Measurements from ENCODE around the gene MGME1. TPM values are rescaled to one million over a fixed set of nuclear protein-coding genes. Genes with fewer than 3 reads are reported as not detected.

Gene MGME1
- total and polyA plus RNA-seq, 2 experiments from 2014 or later = 5.6 to 10.4 TPM

DNA sequence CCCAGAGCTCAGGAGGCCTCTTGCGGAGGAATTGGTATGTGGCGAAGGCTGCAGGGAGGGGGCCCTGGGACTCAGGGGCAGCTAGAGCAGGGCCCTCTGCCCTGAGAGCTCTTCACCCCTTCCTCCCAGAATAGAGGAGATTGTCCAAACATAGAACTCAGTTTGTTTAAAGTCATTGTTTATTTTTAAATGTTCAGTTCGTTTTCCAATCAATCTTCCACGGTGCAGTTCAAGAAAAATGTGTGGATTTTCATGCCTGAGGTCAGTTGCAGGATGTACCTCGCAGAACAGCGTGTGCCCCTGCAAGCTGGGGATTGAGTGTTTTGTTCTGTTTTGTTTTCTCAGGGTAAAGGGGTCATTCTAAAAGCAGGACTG, 37.2 kb downstream of the MGME1 start:
- Histone ChIP-seq H3K4me1 (ENCODE audit: insufficient read depth) (peaks cover 3% of the 10 kb centered on the region; the same call in 1 of the 2 replicates), H3K4me2 (ENCODE audit: unreplicated experiment) (no peak overlapping the region), H3F3A (ENCODE audit: insufficient read depth) (peaks cover 10% of the 10 kb centered on the region), H3K9me2 (ENCODE audit: insufficient read depth) (no peaks in the 10 kb centered on the region), H3K27ac (no peak overlapping the region), H3K79me2 (ENCODE audit: insufficient read depth) (no peaks in the 10 kb centered on the region), H4K20me1 (ENCODE audit: insufficient read depth) (no peaks in the 10 kb centered on the region), H3K9ac (no peak overlapping the region), H3K4me3 (no peak overlapping the region), H3K27me3 (replicated peaks; ENCODE audit: insufficient read depth) (no peaks in the 10 kb centered on the region), H3K36me3 (ENCODE audit: low read depth) (no peaks in the 10 kb centered on the region), H2AFZ (no peak overlapping the region), H3K9me3 (ENCODE audit: low read depth) (no peaks in the 10 kb centered on the region)
- TF ChIP-seq EZH2phosphoT487 (IDR thresholded peaks at IDR 0.05; ENCODE audit: insufficient read depth, low read depth) = no peak
- no peak for TF ChIP-seq EZH2 (IDR thresholded peaks at IDR 0.05; ENCODE audit: insufficient read depth, poor library complexity, severe bottlenecking)
- DNase-seq = no peak
- in situ Hi-C loops (cut with MboI) = no loop called here
- WGBS, 2 experiments (ENCODE audit: low coverage in 1 of 2, low lambda C conversion rate in 2 of 2, missing lambda C conversion rate in 2 of 2) = 85 to 87% methylated on average over 6 of the region's 6 CpGs

DNA sequence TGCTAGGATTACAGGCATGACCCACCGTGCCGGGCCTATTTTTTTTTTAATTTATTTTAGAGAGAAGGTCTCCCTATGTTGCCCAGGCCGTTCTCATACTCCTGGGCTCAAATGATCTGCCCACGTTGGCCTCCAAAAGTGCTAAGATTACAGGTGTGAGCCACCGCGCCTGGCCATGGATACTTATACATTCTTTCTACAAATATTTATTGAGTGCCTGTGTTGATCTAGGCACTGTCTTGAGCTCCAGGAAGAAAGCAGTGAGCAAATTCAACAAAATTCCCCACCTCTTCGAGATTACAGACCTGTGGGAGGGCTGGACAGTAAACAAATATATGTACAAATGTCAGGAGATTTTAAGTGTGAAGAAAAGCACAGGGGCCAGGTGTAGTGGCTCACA, 37.9 kb downstream of the MGME1 start:
- Histone ChIP-seq H4K20me1 (ENCODE audit: insufficient read depth) (no peaks in the 10 kb centered on the region), H3K9me3 (ENCODE audit: low read depth) (no peaks in the 10 kb centered on the region), H3K9ac (no peak overlapping the region), H3K4me1 (ENCODE audit: insufficient read depth) (peaks cover 2% of the 10 kb centered on the region; the same call in 1 of the 2 replicates), H2AFZ (no peak overlapping the region), H3K4me2 (ENCODE audit: unreplicated experiment) (no peak overlapping the region), H3K27ac (no peak overlapping the region), H3K9me2 (ENCODE audit: insufficient read depth) (no peaks in the 10 kb centered on the region), H3K27me3 (replicated peaks; ENCODE audit: insufficient read depth) (no peaks in the 10 kb centered on the region), H3K79me2 (ENCODE audit: insufficient read depth) (no peaks in the 10 kb centered on the region), H3K36me3 (ENCODE audit: low read depth) (no peaks in the 10 kb centered on the region), H3K4me3 (no peak overlapping the region), H3F3A (ENCODE audit: insufficient read depth) (peaks cover 3% of the 10 kb centered on the region)
- TF ChIP-seq EZH2 (IDR thresholded peaks at IDR 0.05; ENCODE audit: insufficient read depth, poor library complexity, severe bottlenecking) = no peak
- no peak for TF ChIP-seq EZH2phosphoT487 (IDR thresholded peaks at IDR 0.05; ENCODE audit: insufficient read depth, low read depth)
- DNase-seq = no peak
- in situ Hi-C loops (cut with MboI) = no loop called here
- WGBS, 2 experiments (ENCODE audit: low coverage in 1 of 2, low lambda C conversion rate in 2 of 2, missing lambda C conversion rate in 2 of 2) = 88 to 91% methylated on average over 7 of the region's 7 CpGs

DNA sequence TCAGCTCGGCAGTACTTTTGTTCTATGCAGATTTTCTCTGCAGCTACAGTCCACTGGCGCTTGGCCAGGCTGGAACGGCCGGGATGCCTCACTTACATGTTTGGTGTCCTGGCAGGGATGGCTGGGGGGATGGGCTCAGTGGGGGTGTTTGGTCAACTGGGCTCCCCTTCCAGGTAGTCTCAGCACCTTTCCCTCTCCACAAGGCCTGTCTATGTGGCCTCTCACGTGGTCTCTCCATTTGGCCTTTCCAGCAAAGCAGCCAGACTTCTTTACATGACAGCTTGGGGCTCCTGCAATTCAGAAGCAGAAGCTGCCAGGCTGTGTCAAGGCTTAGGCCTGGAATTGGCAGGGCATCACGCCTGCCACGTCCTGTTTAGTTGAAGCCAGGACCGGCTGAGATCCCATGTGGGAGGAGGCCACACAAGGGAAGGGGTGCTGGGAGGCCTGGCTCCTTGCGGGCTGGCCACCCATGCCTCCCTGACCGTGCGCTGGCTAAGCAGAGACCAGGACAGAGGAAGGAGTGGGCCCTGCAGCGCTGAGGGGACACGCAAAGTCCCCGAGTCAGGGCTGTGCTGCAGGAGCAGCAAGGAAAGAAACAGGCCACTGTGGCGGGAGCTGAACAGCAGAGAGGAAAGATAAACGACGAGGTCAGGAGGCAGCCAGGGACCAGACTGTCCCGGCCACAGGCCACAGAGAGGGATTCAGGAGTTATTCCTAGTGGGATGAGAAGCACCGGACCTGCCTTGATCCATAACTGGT, 38.9 kb downstream of the MGME1 start:
- Histone ChIP-seq H3K9ac (no peak overlapping the region), H3K4me1 (ENCODE audit: insufficient read depth) (no peaks in the 10 kb centered on the region), H3K9me3 (ENCODE audit: low read depth) (no peaks in the 10 kb centered on the region), H2AFZ (no peak overlapping the region), H3K27me3 (replicated peaks; ENCODE audit: insufficient read depth) (no peaks in the 10 kb centered on the region), H3K9me2 (ENCODE audit: insufficient read depth) (no peaks in the 10 kb centered on the region), H3K4me3 (no peak overlapping the region), H3K79me2 (ENCODE audit: insufficient read depth) (no peaks in the 10 kb centered on the region), H3K4me2 (ENCODE audit: unreplicated experiment) (no peak overlapping the region), H3F3A (ENCODE audit: insufficient read depth) (no peaks in the 10 kb centered on the region), H3K27ac (no peak overlapping the region), H4K20me1 (ENCODE audit: insufficient read depth) (no peaks in the 10 kb centered on the region), H3K36me3 (ENCODE audit: low read depth) (no peaks in the 10 kb centered on the region)
- 43 to 48% methylated on average over 19 of the region's 19 CpGs for WGBS, 2 experiments (ENCODE audit: low coverage in 1 of 2, low lambda C conversion rate in 2 of 2, missing lambda C conversion rate in 2 of 2)
- peak; percentile 13 for DNase-seq
- TF ChIP-seq EZH2phosphoT487 (IDR thresholded peaks at IDR 0.05; ENCODE audit: insufficient read depth, low read depth) = no peak
- no peak for TF ChIP-seq EZH2 (IDR thresholded peaks at IDR 0.05; ENCODE audit: insufficient read depth, poor library complexity, severe bottlenecking)
- in situ Hi-C loops (cut with MboI) = no loop called here

DNA sequence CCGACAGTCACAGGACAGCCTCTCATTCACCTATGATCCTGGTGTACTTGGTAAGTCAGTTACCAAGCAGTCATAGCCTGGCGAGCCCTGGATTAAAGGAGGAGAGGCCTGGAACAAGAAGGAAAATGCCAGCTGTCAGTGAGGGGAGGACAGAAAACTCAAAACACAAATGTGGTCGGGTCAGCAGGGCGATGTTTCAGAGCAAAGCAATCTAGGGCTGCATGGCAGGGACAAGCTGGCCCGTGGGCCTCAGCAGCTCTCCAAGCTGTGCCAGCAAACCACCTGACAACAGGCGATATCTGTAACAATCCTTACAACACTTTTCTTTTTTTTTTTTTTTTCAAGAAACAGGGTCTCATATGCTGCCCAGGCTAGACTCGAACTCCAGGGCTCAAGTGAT, 40.3 kb downstream of the MGME1 start:
- TF ChIP-seq EZH2phosphoT487 (IDR thresholded peaks at IDR 0.05; ENCODE audit: insufficient read depth, low read depth) = no peak
- no peak for TF ChIP-seq EZH2 (IDR thresholded peaks at IDR 0.05; ENCODE audit: insufficient read depth, poor library complexity, severe bottlenecking)
- Histone ChIP-seq H3K27me3 (replicated peaks; ENCODE audit: insufficient read depth) (no peaks in the 10 kb centered on the region), H3K4me1 (ENCODE audit: insufficient read depth) (no peaks in the 10 kb centered on the region), H3K36me3 (ENCODE audit: low read depth) (no peaks in the 10 kb centered on the region), H3K4me3 (no peak overlapping the region), H3K27ac (no peak overlapping the region), H3K9me2 (ENCODE audit: insufficient read depth) (no peaks in the 10 kb centered on the region), H3K9me3 (ENCODE audit: low read depth) (no peaks in the 10 kb centered on the region), H2AFZ (no peak overlapping the region), H3F3A (ENCODE audit: insufficient read depth) (no peaks in the 10 kb centered on the region), H4K20me1 (ENCODE audit: insufficient read depth) (no peaks in the 10 kb centered on the region), H3K4me2 (ENCODE audit: unreplicated experiment) (no peak overlapping the region), H3K9ac (no peak overlapping the region), H3K79me2 (ENCODE audit: insufficient read depth) (no peaks in the 10 kb centered on the region)
- 70 to 74% methylated on average over 7 of the region's 7 CpGs for WGBS, 2 experiments (ENCODE audit: low coverage in 1 of 2, low lambda C conversion rate in 2 of 2, missing lambda C conversion rate in 2 of 2)
- no peak for DNase-seq
- in situ Hi-C loops (cut with MboI) = no loop called here
